Right lung (tissue), 5 donors: Measurements from ENCODE around the gene LRRC4C. TPM values are rescaled to one million over a fixed set of nuclear protein-coding genes. Genes with fewer than 3 reads are reported as not detected.
"Not testable (repeated sequence)": the region's sequence is repeated elsewhere in the genome, so short reads cannot be mapped to it uniquely, and the experiment has no call there.

Experiments
- DNase-seq, 2 donors: peaks; one replicate each; pipeline ENCODE4 v3.0.0-alpha.2; 2013
- polyA plus RNA-seq, 5 donors: library from polyadenylated mRNA; unstranded; fragments of 120-200 nt; gene quantifications; one replicate each; pipeline versions ENCODE4 v1.2.1 to v1.2.3, GENCODE V29; 2013; ENCODE audit warnings: inconsistent platforms in 1 of 5, low replicate concordance in 1 of 5; ENCODE audit not compliant: insufficient read length in 5 of 5, insufficient read depth in 1 of 5

The LRRC4C gene
- polyA plus RNA-seq, 5 donors = 3.1 to 5.9 (median 4.8) TPM

DNA sequence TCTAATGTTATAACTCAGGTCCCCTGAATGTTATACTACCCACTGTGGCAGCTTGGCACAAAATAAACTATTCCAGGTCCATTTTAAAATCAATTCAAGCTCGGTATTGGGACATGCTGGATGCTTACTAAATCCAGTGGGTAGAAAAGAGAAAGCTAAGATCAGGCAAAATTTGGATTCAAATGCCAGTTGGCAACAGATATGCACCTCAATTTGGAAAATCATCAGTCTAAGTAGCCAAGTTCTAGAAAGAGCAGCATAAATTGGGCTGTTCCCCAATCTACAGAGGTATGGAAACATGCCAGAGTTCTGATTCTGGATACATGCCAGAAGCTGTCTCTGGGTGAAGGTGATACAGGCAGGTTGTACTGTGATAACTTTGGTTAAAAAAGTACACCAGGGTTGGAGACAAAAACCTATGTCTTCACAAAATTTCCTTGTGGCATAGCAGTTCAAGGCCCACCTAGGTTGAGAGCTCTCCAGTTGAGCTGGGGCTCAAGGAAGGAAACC is 427.8 kb downstream of the LRRC4C start:
- DNase-seq = no peak

DNA sequence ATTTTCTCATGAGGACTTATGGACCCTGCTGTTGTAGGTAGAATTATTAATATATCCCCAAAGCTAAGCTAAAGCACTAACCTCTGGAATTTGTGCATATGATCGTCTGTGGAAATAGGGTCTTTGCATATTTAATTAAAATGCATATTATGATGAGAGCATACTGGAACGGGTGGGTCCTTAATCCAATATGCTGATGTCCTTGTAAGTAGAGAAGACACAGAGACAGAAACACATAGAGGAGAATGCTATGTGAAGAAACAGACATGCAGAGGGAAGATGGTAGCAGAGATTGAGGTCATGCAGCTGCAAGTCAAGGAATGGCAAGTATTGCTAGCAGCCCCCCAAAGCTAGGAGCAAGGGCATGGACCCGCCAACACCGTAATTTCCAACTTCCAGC is 439.2 kb downstream of the LRRC4C start:
- no peak for DNase-seq

DNA sequence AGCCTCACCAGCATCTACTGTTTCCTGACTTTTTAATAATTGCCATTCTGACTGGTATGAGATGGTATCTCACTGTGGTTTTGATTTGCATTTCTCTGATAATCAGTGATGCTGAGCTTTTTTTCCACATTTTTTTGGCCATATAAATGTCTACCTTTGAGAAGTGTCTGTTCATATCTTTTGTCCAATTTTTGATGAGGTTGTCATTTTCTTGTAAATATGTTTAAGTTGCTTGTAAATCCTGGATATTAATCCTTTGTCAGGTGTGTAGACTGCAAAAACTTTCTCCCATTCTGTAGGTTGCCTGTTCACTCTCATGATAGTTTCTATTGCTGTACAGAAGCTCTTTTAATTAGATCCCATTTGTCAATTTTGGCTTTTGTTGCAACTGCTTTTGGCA is 439.8 kb downstream of the LRRC4C start:
- not testable (repeated sequence) for DNase-seq

DNA sequence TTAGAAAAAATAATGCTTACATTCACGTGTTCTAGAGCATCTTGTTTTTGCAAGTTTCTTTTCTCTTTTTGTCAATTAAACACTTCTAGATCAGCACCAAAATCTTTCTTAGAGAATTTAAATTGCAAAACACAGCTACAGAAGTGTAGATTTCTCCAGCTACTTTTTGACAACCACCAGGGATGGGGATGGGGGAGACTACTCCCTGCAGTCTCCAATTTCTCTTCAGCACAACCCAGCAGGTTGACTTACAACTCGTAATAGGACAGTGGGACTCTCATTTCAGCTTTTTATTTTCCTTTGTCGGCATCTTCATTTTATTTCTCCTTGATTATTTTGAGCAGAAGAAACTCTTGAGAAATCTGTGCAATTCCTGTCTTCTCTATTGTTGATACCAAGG is 441.2 kb downstream of the LRRC4C start:
- DNase-seq = no peak

DNA sequence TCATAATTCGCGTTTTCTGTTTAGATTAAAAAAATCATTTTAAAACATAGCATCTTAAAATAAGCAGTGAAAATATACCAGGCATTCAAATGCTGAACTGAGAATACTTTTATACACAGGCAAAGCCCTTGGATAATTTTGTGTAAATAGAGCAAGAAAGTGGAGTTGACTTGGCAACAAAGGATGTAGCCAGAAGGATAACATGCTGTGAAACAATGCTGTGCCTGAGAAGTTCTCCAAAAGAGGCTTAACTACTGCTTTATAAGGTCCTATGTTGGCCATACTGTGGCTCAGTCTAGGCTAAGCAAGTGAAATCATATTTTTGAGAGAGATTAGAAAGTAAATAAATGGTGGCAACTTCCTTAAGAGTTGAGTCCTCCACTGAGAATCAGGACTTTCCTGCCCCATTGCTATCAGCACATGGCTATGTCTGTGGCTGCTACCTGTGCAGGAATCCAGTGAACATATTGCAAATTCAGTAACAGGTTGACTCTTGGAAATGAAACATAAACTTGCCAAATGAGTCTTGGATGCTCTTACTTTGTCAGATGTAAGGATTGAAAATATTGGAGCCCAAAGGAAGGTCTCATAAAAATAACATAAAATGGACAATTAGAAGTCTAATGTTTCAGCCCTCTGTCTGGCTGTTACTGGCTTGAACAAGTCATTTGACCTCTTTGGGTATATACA is 448.9 kb downstream of the LRRC4C start:
- no peak for DNase-seq

DNA sequence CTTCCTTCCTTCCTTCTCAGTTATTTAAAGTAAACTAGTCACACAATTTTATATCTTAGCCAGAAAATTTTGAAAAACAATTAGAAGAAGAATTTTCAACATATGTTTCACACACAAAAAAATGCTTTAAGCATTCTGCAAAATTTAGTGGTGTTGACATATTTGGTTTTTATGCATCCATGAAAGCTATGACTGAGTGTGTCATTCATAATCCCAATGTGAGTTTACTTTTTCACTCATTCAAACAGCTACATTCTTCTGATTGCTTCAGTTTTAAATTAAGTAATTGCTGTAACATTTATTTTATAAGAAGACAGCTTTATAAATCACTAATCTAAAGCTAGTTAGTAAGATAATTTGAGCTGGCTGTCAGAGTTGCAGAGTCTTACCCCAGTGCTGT is 453.5 kb downstream of the LRRC4C start:
- no peak for DNase-seq

DNA sequence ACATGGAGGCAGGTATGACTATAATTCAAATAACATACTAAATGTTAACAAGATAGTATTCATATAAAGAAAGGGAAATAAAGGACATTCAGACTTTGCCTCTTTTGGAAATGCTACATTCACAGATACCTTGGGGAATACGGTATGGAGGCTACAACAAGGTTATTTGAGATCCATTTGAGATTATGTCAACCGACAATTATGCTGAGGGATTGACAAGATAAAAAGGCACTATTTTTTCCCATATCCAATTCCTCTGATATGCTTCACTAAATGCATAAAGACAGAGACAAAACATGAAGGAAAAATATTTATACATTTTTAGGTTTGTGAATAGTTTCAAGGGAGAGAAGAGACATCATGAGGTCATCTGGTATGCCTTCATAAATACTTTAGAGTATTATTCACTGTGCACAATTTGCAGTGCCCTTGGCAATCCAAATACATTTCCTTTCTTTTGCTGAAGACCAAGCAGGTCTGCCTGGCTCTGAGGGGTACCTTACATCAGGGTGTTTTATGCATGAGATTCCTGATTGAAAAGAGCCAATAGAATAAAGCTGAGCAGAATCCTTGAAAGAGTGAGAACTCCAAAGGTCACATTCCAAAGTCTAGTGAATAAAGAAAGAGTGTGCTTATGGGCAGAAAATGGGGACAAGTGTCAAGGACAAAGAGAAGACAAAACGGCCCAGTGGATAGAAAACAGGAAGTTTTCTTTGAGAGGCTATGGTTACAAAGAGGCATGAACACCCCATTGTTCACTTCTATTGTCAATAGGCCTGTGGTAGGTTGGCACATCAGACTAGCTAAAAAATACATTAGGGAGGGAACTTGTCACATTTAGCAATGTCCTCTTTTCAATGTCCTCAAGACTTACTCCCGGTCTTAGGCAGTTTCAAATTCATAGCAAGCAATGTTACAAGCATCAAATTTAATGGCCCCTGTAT is 455.8 kb downstream of the LRRC4C start:
- no peak for DNase-seq

DNA sequence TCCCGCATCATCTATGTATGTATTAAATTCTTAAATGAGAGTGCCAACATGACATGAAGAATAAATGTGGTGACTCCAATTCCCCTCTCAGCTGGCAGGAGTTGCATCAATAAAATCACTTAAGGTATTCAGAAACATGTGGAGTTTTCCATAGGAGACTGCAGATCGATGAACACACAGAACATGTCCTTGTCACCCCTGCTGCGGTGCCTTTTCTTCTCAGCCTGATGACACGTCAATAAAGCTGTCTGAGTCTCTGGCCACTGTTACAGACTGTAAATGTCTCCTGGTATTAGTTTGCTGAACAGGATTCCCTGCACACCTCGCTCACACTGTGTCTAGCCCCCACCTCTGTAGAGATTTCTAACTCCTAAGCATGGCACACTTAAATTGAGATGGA is 460.5 kb downstream of the LRRC4C start:
- no peak for DNase-seq

DNA sequence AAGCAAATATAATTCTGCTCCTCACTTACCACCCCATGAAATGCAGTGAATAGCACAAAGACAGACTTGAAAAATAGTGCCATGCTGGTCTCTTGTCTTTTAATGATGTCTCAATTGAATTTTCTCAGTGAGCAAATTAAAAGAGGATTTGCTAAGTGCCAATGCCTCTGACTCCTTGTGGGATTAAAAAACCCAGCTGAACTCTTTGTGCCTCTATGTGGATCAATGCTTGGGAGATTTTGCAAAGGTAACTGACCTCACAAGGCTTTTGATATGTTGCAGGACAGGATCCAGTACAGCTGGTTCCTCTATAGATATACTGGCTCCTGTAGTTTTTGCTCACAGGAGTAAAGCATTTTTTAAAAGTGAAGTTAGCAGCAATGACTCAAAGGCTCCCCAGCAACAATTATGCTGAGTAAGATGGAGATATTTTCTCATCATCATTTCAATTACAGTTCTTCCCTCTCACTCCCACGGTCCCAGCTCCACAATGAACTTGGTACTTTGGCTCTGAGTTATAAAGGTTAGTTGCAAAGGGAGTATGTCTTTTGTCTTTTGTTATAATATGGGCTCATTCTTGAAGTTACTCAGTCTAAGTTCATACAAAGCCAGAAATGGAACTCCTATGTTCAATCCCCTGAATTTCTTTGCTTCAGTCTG is 471.5 kb downstream of the LRRC4C start:
- no peak for DNase-seq

DNA sequence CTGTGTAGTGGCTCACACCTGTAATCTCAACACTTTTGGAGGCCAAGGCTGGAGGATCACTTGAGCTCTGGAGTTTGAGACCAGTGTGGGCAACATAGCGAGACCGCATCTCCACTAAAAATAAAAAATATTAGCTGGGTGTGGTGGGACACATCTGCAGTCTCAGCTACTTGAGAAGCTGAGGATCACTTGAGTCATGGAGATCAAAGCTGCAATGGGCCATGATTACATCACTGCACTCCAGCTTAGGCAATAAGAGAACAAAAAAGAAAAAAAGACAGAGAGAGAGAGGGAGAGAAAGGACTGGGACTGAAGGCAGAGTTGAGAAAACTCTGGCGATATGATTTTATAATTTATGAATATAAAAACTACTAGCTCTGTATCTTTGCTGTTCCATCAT is 473.1 kb downstream of the LRRC4C start:
- DNase-seq = no peak

DNA sequence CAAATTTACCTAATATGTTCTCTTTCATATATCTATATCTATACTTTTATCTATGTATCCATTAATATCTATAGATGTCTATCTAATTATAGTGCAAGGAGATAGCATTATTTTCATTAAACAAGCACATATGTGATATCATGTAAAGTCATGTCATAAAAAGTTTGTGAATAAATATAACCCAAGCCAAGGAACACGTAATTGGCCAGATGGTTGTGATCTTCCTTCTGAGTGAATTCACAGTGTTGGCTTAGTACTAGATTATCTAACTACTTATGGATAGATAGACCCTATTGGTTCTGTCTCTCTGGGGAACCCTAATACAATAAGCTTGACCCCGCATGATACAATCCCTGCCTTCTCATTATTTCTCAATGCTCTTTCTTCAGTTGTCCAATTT is 484.4 kb downstream of the LRRC4C start:
- DNase-seq = no peak

DNA sequence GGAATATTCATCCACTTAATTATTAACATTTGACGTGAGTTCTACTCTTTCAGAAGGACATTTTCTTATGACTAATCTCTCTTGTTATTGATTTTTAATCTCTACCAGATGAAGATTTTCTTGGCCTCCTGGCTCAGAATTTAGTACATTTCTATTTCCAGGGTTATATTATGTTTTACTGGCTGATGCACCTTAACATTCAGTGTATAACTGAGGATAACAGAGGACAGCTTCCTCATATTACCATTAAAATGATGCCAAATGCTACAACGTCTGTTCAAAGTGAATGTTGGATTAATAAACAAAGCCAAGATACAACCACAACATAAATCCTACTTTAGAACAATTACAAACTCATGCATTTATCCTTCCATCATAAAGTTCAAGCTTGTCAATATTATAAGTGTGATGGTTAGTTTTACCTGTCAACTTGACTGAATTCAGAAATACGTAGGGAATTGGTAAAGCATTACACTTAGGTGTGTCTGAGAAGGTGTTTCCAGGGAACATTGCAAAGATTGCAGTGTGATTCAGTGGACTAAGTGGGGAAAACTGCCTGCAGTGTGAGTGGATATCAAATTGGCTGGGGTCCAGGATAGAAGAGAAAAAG is 485.2 kb downstream of the LRRC4C start:
- no peak for DNase-seq

DNA sequence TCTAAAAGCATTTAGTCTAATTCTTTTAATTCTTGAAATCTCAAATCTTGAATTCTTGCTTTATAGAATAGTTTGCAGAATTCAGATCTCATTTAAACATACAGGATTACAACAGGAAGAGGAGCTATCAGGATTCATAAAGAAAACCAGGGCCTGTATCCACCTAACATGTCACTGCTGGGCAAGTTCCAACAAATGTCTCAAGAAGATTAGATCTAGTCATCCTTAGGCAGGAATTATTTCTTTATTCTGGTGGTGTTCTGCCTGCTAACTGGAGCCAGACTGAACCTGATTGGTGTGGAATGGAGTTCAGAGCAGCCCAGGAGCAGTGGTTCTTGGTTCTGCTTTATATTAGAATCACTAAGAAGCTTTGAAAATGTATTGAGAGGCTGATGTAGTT is 500.7 kb downstream of the LRRC4C start:
- no peak for DNase-seq

DNA sequence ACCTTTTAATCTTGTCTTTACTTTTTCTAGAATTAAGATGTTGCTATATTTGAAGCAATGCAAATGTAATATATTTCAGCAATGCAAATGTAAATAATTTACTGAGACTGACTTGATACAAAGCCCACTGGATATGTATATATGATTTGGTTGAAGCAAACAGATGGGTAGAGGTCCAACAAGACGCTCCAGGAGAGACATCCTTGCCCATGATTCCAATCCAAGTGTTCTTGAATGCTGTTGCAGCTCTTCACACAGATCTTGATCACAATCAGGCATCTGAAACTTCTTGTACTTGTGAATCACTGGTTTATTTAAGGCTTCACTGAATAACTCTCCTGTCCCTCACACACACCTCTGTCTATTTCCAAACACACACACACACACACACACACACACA is 507.0 kb downstream of the LRRC4C start:
- DNase-seq = no peak

DNA sequence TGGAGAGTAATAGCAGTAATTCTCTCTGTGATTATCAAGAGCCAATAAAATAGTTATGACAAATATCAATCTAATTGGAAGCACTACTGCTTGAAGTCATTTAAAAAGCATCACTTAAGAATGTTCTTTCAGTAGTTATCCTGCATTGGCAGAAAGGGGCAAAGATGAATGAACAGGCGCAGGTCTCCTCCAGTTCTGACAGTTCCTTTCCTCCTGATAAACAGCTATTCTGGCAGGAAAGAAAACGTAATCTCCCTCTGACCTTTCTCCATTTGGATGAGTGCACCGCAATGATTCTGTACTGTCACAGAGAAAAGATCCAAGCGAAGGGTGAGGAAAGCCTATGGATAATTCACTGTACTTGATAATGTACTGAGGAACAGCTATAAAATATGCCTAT is 521.5 kb downstream of the LRRC4C start:
- no peak for DNase-seq

DNA sequence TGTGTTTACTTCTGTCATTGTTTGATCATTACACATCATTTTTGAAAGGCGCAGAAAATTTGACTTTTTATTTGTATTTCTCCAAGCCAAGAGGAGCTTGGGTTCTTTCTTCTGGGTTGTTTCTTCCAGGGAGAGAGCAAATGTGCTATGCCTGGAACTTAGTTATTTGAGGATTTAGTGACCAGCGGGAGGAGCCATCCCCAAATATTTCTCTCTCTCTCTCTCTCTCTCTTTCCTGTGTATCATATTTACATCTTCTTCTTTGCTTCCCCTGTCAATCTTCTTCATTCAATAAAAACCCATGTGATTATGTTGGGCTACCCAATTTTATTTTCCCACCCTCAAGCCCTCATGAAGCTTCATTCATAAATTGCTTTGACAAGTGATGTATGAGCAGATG is 534.5 kb downstream of the LRRC4C start:
- DNase-seq = no peak

DNA sequence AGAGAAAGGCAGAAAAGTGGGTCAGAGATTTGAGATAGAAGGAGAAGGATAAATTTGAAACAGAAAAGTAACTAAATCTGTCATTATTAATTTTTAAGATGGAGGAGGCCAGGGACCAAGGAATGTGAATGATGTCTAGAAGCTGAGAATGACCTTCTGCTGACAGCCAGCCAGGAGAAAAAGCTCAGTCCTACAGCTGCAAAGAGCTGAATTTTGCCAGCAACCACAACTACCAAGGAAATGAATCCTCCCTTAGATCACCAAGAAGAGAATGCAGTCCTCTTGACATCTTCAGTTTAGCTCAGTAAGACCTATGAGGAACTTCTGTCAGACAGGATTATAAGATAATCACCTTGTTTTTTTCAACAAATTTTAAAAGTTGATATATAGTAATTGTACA is 538.2 kb downstream of the LRRC4C start:
- DNase-seq = no peak

DNA sequence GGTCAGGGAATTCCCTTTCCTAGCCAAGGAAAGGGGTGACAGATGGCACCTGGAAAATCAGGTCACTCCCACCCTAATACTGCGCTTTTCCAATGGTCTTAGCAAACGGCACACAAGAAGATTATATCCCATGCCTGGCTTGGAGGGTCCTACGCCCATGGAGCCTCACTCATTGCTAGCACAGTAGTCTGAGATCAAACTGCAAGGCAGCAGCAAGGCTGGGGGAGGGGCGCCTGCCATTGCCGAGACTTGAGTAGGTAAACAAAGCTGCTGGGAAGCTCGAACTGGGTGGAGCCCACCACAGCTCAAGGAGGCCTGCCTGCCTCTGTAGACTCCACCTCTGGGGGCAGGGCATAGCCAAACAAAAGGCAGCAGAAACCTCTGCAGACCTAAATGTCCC is 548.7 kb downstream of the LRRC4C start:
- not testable (repeated sequence) for DNase-seq

DNA sequence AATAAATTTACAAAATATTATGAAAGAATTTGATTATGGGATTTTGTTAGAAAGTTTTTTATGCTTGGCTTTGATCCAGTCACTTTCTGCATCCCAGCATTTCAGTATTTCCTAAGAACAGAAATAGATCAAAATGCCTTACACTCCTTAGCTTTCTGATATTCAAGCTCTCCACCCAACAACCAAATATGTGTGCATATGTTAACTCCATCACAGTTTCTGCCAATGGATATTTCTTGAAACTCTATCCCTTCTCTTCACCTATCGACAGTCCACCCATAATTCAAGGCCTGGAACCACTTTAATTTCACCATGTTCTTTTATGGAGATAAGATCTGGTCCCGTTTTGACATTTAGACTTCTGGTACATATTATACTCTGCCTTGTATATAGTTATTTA is 565.0 kb downstream of the LRRC4C start:
- DNase-seq = no peak

DNA sequence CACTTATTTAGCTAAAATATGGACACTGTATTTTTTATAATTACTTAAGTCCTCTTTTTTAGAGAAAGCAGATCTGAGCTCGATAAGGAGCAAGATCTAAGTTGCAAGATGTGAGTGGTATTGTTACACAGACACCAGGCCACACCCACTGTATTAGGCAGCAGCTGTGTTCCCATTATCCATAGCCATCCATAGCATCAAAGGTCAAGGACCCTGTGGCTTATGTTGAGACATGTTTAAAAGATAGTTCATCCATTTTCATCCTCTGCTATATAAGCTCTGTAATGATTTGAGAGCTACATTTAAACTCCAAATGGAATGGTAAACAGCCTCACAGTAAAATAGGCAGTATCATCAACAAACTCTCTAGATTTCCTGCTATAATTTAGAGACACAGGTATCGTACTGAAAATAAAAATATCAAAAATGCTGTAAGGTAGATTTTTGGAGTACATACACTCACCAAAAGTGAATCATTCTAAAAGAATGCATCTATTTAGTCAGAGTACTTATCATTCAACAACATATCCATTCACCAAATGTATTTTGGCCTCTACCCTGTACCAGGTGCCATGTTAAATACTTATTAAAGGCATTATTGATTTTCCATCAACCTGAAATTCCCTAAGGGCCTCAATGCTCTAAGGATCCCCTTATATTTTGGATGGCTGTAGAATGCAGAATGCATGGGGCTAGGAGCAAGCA is 574.0 kb downstream of the LRRC4C start:
- no peak for DNase-seq

DNA sequence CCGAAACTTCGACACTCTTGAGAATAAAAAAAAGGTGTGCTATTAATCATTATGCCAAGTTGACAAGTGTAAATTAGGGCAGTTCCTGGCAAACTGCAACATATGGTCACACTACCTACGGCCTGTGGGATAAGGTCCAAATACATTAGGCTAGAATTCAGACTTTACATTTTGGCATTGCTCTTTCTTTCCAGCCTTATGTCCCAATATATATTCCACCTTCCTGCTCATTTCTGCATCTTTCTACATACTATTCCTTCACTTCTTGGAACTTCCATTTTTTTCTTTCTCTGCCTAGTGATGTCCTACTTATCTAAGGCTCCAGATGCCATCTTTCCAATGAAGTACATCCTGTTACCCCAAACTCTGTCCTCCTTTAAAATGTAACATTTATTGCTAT is 577.2 kb downstream of the LRRC4C start:
- no peak for DNase-seq
